Pons (tissue), 1 donor: ENCODE results near the gene ST3GAL3.

ENCODE experiments used
- DNase-seq: peaks from one replicate; pipeline ENCODE4 v3.0.0-alpha.2; 2016; ENCODE audit warnings: low spot score

The ST3GAL3 gene

DNA sequence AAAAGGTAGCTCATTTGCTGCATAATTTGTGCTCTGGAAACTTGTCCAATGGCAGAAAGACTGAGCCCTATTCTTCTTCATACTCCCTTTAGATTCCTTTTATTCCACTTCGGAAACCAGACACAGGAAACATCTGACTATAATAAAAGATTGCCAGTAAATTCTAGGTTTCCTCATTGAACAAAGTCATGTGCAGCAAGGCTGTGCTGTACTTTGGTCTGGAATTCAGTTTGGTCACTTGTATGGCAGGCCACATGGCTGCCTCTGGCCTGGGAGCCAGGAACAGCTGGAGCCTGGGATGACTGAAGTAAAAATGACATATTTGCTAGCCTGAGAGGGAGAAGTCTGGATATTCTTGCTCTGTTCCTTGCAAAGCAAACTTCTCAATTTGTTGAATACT lies 79.6 kb downstream of the ST3GAL3 start:
- no peak for DNase-seq

- DNase-seq = no peak
Measured at GRCh38 chr1:43789604-43790550, 82.5 kb downstream of the ST3GAL3 start.

- DNase-seq = no peak
Measured at GRCh38 chr1:43791243-43791642, 83.9 kb downstream of the ST3GAL3 start.

DNA sequence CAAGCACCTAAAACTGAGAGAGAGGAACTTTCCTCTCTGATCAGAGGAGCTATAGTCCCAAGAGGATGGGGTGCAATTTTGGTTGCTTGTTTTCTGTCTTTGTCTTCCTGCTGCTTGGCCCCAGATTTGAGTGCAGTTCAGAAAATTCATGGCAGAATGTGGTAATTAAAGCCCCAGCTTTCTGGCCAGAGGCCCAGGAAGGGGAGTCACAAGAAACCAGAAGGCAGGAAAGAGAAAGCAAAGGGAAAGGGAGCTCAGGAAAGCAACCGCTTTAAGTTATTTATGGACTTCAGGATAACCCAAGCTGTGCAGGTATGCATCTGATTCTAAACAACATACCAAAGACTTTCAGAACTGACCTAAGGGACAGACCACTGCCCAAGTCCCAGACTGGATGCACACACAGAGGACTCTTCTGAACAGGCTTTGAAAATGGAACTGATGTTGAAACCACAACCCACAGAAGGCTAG lies 88.8 kb downstream of the ST3GAL3 start:
- DNase-seq = peak; percentile 42

GRCh38 chr1:43797891-43798290 lies 90.6 kb downstream of the ST3GAL3 start:
- no peak for DNase-seq

DNA sequence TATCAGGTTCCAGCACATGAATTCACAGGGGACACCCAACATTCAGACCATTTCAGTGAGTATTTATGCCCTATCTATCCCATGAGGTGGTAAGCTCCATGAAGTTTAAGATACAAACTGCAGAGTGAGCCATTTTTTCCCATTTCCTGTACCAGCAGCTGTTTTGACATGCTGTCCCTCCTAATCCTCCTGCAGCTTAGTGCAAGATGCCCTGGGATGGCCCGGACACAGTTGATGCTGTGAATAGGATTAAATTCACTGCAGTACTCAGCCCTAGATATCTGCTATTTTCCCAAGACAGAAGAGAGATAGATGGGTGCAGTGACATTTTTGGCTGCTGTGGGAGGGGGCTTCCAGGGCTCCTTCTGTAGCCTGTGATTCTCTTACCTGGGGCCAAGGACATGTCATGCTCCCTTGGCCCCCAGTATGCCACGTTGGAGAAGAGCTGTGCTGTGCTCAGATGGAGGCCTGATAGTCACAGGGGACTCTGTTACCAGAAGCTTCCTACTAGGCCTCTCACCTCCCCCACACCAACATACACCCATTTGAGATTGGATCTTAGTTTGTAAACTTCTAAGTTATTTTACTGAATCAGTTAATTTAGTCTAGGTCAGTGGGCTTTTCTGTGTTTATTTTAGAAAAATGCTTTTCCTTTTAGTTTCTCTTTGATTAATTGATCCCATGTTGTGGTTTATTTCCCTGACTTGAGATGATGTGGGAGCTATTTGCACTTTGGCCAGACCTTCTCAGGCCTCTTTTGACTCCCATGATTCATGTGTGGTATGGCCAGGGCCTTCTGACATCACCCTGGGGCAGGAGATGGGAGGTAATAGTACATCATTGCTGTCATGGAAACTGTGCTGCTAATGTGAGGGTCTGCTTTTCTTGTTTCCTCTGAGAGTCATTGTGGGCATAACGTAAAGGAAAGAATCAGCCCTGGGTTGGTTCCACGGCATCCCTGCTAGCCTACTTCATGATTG lies 92.6 kb downstream of the ST3GAL3 start:
- no peak for DNase-seq

DNA sequence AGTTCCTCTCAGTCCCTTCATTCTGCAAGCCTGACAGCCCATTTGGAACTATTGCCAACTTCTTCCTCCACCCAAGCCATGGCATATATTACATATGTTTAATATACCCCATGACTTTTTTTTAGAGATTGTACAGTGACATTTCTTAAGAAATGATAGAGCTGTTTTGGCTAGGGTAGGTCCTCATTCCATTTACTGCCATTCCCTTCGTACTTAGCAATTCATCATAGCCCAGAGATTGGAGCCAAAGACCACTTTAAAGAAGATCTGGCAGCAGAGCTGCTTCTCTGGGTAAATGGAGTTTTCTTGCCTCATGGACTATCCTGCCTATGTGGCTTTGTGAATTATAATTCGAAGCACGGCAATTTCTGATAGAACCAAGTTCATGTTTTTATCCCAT lies 93.4 kb downstream of the ST3GAL3 start:
- DNase-seq = no peak

GRCh38 chr1:43801203-43801602 lies 93.9 kb downstream of the ST3GAL3 start:
- DNase-seq = no peak

DNA sequence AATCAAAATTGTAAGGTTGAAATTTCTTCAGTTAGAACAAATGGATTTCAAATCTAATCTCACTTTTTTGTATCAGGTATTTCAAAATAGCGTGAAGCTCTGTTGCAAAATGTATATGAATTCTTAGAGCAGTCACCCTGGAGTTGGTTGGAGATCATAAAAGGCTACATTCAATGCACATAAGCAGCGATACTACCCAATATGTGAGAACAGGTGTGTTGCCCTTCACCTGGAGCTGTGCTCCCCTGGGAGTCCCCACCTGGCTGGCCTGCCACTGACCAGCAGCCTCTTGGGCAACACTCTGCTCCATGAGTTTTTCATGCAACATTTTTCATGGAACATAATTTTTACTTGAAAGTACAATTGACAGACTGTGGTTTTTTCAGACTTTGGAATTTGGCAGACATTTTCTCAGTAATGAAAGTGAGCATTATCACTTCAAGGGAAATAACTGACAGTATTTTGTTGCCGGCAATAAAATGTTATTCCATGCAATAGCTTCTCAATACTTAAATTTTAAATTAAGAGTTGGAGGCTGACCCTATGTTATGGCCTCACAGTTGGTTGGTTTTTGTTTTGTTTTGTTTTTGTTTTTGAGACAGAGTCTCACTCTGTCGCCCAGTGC lies 95.1 kb downstream of the ST3GAL3 start:
- DNase-seq = no peak

GRCh38 chr1:43803105-43803504 lies 95.8 kb downstream of the ST3GAL3 start:
- DNase-seq = no peak

- DNase-seq = no peak
Measured at GRCh38 chr1:43803646-43804045, 96.3 kb downstream of the ST3GAL3 start.

- DNase-seq = no peak
Measured at GRCh38 chr1:43804569-43804968, 97.2 kb downstream of the ST3GAL3 start.

- DNase-seq = no peak
Measured at GRCh38 chr1:43805340-43805739, 98.0 kb downstream of the ST3GAL3 start.

DNA sequence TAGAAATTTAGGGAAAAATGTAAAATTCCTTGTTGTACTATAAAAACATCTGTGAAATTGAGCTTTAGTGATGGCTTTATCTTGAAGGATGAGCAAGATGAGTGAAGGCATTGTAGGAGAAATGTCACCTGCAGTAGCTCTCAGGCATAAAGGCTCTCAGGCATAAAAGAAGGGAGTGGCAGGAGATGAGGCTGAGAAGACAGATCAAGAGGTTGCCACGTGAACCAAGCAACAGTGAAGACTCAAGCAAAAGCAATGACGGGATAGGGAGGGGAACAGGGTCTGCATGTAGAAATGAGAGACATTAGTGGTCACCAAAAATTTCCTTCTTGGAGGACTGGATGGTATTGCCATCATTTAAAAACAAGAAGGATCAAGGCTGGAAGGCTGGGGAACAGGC lies 98.8 kb downstream of the ST3GAL3 start:
- no peak for DNase-seq

GRCh38 chr1:43809097-43809673 lies 101.8 kb downstream of the ST3GAL3 start:
- no peak for DNase-seq

DNA sequence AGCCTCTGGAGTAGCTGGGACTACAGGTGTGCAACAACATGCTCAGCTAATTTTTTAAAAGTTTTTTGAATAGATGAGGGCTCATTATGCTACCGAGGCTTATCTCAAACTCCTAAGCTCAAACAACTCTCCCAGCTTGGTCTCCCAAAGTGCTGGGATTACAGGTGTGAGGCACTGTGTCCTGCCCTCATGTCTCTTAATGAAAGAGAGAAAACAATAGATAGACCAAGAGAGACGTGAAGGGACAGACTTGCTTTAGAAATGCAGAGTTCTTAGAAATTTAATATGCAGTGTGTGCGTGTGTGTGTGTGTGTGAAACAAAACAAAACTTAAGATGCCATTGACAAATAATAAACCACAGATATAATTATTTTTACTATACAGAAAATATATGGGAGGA lies 105.2 kb downstream of the ST3GAL3 start:
- DNase-seq = no peak

- peak; percentile 31 for DNase-seq
Measured at GRCh38 chr1:43814401-43814800, 107.1 kb downstream of the ST3GAL3 start.

- DNase-seq = no peak
Measured at GRCh38 chr1:43817304-43817939, 110.1 kb downstream of the ST3GAL3 start.

DNA sequence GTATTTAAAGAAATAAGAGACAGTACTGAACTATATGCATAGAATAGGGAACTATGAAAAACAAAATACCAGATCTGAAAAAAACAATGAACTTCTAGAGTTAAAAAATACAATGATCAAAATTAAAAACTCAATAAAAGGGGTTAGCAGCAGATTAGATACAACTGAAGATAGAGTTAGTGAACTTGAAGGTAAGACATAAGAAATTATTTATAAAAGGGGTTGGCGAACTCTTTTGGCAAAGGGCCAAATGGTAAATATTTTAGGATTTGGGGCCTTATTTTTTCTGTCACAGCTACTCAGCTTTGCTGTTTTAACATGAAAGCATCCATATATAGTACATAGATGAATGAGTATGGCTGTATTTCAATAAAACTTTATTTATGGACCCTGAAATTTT lies 111.4 kb downstream of the ST3GAL3 start:
- DNase-seq = no peak

GRCh38 chr1:43819357-43819756 lies 112.0 kb downstream of the ST3GAL3 start:
- no peak for DNase-seq

- no peak for DNase-seq
Measured at GRCh38 chr1:43821471-43821870, 114.1 kb downstream of the ST3GAL3 start.
